ENCODE measurements around the gene RBM22. TPM values are rescaled to one million over a fixed set of nuclear protein-coding genes. Genes with fewer than 3 reads are reported as not detected.

Gene RBM22
- total RNA-seq, 1 experiment from 2014 or later: 61.4 TPM

DNA sequence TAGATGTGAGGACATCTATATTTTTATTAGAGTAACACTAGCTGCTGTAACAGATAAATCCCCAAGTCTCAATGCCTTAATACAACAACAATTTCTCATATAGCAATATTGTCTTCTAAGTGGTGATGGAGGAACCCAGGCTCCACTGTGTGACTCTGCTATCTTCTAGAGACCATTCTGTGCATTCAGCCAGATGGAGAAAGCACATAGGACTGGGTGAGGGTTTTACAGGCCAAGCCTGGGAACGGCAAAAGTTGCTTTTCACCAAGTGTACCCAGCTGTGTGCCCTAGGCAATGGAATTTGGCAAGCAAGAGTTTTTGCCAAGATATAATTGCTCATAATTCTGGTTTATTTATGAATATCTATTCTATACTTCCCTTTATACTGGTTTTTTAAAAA, 11.7 kb downstream of the RBM22 start:
- POLR2A ChIA-PET: no interaction called here
- DNase-seq (ENCODE audit: low read depth, low spot score) (no peak), ATAC-seq (no peak)
- H3K9me2 ChIP-seq (ENCODE audit: insufficient read depth): no peaks in the 10 kb centered on the region
- H3K27me3 ChIP-seq (ENCODE audit: insufficient read depth, low read length): no peaks in the 10 kb centered on the region
- H3K79me2 ChIP-seq (ENCODE audit: insufficient read depth, low read length): no peaks in the 10 kb centered on the region
- no peaks in the 10 kb centered on the region for H3K4me1 ChIP-seq (ENCODE audit: control insufficient read depth in 1 of 2, insufficient read depth in 2 of 2, low read length in 2 of 2)
- no peak overlapping the region for H2AFZ ChIP-seq (ENCODE audit: low read depth, low read length, poor library complexity, severe bottlenecking)
- RAD21 ChIA-PET (ENCODE audit: low non-redundant PET in 1 of 2, low total read pairs in 2 of 2, uncharacterized antibody in 2 of 2, unreplicated experiment in 2 of 2): no interaction called here
- H3K9me3 ChIP-seq (ENCODE audit: control insufficient read depth in 1 of 2, insufficient read depth in 1 of 2, low read depth in 1 of 2, low read length in 2 of 2): no peaks in the 10 kb centered on the region
- TF ChIP-seq CEBPB (IDR thresholded peaks at IDR 0.05; ENCODE audit: low read depth) (no peak), EZH2 (IDR thresholded peaks at IDR 0.05) (no peak), ELF1 (IDR thresholded peaks at IDR 0.05; ENCODE audit: borderline replicate concordance, low read depth) (no peak), CBX3 (IDR thresholded peaks at IDR 0.05; ENCODE audit: low read depth) (no peak), JUND (IDR thresholded peaks at IDR 0.05) (no peak), SIN3A (IDR thresholded peaks at IDR 0.05; ENCODE audit: low read depth) (no peak)
- H3K4me2 ChIP-seq (ENCODE audit: low read length): no peak overlapping the region
- H3K27ac ChIP-seq (ENCODE audit: low read depth, low read length): no peak overlapping the region
- CTCF ChIA-PET: no interaction called here
- intact Hi-C loops (cut with micrococcal nuclease): no loop called here
- H3K4me3 ChIP-seq (replicated peaks in 1 of 2; ENCODE audit: low read depth in 1 of 2, low read length in 2 of 2): no peak overlapping the region
- BruUV-seq (replicated peaks): no TSS peak
- peaks cover 22 to 35% of the 10 kb centered on the region in 2 experiments for H3K36me3 ChIP-seq (ENCODE audit: control insufficient read depth in 1 of 2, insufficient read depth in 2 of 2, low read length in 2 of 2)
- H4K20me1 ChIP-seq (ENCODE audit: insufficient read depth): no peaks in the 10 kb centered on the region
- no peak overlapping the region for H3K9ac ChIP-seq (ENCODE audit: low read length)

DNA sequence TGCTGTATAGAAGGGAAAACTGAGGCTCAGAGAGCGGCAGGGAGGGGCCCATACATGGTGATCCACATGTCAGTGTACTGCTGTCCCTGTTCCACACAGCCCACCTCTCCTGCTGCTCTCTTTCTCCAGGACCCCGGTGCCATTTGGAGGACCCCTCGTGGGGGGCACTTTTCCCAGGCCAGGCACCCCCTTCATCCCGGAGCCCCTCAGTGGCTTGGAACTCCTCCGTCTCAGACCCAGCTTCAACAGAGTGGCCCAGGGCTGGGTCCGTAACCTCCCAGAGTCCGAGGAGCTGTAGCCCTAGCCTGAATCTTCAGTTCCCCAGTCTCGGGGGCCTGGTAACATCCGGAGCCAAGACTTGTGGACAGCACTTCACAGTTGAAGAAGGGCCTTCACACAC, 24.3 kb downstream of the RBM22 start:
- no peaks in the 10 kb centered on the region for H3K36me3 ChIP-seq (ENCODE audit: control insufficient read depth in 1 of 2, insufficient read depth in 2 of 2, low read length in 2 of 2)
- ChIA-PET POLR2A (no interaction called here), RAD21 (ENCODE audit: low non-redundant PET in 1 of 2, low total read pairs in 2 of 2, uncharacterized antibody in 2 of 2, unreplicated experiment in 2 of 2) (interaction anchor here in 1 of 2 experiments (0.7 kb wide), 1 partner anchor 69 kb away, joined by 4 read pairs; no protein-coding TSS in a partner anchor), CTCF (no interaction called here)
- H2AFZ ChIP-seq (ENCODE audit: low read depth, low read length, poor library complexity, severe bottlenecking): no peak overlapping the region
- no peak overlapping the region for H3K4me2 ChIP-seq (ENCODE audit: low read length)
- no peak overlapping the region for H3K27ac ChIP-seq (ENCODE audit: low read depth, low read length)
- BruUV-seq (replicated peaks): no TSS peak
- intact Hi-C loops (cut with micrococcal nuclease): no loop called here
- H3K9me2 ChIP-seq (ENCODE audit: insufficient read depth): no peaks in the 10 kb centered on the region
- no peaks in the 10 kb centered on the region for H4K20me1 ChIP-seq (ENCODE audit: insufficient read depth)
- no peaks in the 10 kb centered on the region for H3K9me3 ChIP-seq (ENCODE audit: control insufficient read depth in 1 of 2, insufficient read depth in 1 of 2, low read depth in 1 of 2, low read length in 2 of 2)
- DNase-seq (ENCODE audit: low read depth, low spot score) (no peak), ATAC-seq (no peak)
- no peak overlapping the region for H3K4me3 ChIP-seq (replicated peaks in 1 of 2; ENCODE audit: low read depth in 1 of 2, low read length in 2 of 2)
- H3K4me1 ChIP-seq (ENCODE audit: control insufficient read depth in 1 of 2, insufficient read depth in 2 of 2, low read length in 2 of 2): peaks cover 0 to 12% of the 10 kb centered on the region in 2 experiments; a peak in 1 of 4 replicates
- no peaks in the 10 kb centered on the region for H3K27me3 ChIP-seq (ENCODE audit: insufficient read depth, low read length)
- H3K9ac ChIP-seq (ENCODE audit: low read length): no peak overlapping the region
- H3K79me2 ChIP-seq (ENCODE audit: insufficient read depth, low read length): no peaks in the 10 kb centered on the region
- TF ChIP-seq EGR1 (IDR thresholded peaks at IDR 0.05; ENCODE audit: low read depth) (no peak), ZFX (IDR thresholded peaks at IDR 0.05) (no peak), POLR2AphosphoS5 (IDR thresholded peaks at IDR 0.05; ENCODE audit: low read depth, low read length) (no peak), RAD21 (IDR thresholded peaks at IDR 0.05; ENCODE audit: low read depth) (no peak), ZNF274 (IDR thresholded peaks at IDR 0.05; ENCODE audit: low read depth, low read length) (no peak), EZH2 (IDR thresholded peaks at IDR 0.05) (no peak)
- TF ChIP-seq, protein P1, sequence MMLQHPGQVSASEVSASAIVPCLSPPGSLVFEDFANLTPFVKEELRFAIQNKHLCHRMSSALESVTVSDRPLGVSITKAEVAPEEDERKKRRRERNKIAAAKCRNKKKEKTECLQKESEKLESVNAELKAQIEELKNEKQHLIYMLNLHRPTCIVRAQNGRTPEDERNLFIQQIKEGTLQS (IDR thresholded peaks at IDR 0.05): no peak
- TF ChIP-seq, protein P2, sequence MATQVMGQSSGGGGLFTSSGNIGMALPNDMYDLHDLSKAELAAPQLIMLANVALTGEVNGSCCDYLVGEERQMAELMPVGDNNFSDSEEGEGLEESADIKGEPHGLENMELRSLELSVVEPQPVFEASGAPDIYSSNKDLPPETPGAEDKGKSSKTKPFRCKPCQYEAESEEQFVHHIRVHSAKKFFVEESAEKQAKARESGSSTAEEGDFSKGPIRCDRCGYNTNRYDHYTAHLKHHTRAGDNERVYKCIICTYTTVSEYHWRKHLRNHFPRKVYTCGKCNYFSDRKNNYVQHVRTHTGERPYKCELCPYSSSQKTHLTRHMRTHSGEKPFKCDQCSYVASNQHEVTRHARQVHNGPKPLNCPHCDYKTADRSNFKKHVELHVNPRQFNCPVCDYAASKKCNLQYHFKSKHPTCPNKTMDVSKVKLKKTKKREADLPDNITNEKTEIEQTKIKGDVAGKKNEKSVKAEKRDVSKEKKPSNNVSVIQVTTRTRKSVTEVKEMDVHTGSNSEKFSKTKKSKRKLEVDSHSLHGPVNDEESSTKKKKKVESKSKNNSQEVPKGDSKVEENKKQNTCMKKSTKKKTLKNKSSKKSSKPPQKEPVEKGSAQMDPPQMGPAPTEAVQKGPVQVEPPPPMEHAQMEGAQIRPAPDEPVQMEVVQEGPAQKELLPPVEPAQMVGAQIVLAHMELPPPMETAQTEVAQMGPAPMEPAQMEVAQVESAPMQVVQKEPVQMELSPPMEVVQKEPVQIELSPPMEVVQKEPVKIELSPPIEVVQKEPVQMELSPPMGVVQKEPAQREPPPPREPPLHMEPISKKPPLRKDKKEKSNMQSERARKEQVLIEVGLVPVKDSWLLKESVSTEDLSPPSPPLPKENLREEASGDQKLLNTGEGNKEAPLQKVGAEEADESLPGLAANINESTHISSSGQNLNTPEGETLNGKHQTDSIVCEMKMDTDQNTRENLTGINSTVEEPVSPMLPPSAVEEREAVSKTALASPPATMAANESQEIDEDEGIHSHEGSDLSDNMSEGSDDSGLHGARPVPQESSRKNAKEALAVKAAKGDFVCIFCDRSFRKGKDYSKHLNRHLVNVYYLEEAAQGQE (IDR thresholded peaks at IDR 0.05; ENCODE audit: low read depth): no peak
